G401 (cell line): ENCODE measurements around the gene LSP1. TPM values are rescaled to one million over a fixed set of nuclear protein-coding genes. Genes with fewer than 3 reads are reported as not detected.
"Not testable (repeated sequence)": the region's sequence is repeated elsewhere in the genome, so short reads cannot be mapped to it uniquely, and the experiment has no call there.

Experiments used
- DNase-seq: peaks from one replicate; pipeline ENCODE4 v3.0.0-alpha.2; 2015; ENCODE audit warnings: low spot score
- in situ Hi-C: cut with HindIII; loops from 2 replicates; pipeline ENCODE4 v1.10.0; 2016; ENCODE audit warnings: low sequenced_read_pairs, mixed read lengths
- total RNA-seq: library from RNA; depleted of rRNA; stranded (reverse); fragments of >200 nt; shearing (Covaris generic); gene quantifications from 2 replicates; pipeline ENCODE4 v1.2.3, GENCODE V29; 2014

Gene LSP1
- total RNA-seq, 1 experiment from 2014 or later = 0.20 TPM

GRCh38 chr11:1871531-1871930 is 18.6 kb downstream of the LSP1 start:
- in situ Hi-C loops = no loop called here
- no peak for DNase-seq

- no peak for DNase-seq
- in situ Hi-C loops = no loop called here
Measured at GRCh38 chr11:1872267-1872985, 19.5 kb downstream of the LSP1 start.

GRCh38 chr11:1873048-1873812 is 20.3 kb downstream of the LSP1 start:
- in situ Hi-C loops = no loop called here
- no peak for DNase-seq

DNA sequence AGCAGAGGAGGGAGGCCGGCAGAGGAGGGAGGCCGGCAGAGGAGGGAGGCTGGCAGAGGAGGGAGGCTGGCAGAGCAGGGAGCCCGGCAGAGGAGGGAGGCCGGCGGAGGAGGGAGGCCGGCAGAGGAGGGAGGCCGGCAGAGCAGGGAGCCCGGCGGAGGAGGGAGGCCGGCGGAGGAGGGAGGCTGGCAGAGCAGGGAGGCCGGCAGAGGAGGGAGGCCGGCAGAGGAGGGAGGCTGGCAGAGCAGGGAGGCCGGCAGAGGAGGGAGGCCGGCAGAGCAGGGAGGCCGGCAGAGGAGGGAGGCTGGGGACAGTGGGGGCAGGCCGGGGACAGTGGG is 20.9 kb downstream of the LSP1 start:
- DNase-seq, in situ Hi-C loops: not testable (repeated sequence)

- DNase-seq, in situ Hi-C loops: not testable (repeated sequence)
Measured at GRCh38 chr11:1874441-1875092, 21.7 kb downstream of the LSP1 start.

DNA sequence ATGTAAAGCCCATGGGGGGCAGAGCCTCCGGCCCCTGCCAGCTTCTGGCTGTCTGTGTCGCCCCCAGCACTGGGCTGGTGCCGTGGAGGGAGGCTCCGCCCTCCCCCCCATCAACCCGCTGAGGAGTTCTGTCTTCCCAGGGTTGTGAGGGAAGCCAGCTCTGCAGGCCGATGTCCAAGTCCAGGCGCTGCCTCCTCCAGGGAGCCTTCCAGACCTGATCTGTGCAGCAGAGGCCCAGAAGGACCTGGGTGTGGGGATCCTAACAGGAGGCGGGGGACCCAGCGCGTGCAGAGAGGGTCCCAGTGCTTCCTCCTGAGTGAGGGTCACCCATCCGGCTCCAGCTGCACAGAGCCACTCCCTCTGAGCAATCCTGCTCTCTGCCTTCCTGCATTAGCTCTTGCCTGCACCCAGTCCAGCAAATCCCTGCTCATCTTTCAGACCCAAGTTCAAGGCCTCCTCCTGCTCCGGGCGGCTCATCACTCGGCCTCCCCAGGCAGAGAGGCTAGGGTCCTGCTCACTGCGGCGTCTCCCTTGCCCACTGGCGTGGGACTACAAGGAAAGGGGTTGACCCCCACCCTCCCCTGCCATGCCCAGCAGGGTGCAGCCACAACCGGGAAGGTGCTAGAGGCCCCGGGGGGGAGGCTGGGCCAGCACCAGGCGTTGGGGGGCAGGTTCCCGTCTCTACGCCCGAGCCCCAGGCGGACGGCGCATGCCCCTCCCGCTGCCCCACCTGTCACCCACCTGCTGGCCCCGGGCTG is 22.4 kb downstream of the LSP1 start:
- in situ Hi-C loops = no loop called here
- no peak for DNase-seq

DNA sequence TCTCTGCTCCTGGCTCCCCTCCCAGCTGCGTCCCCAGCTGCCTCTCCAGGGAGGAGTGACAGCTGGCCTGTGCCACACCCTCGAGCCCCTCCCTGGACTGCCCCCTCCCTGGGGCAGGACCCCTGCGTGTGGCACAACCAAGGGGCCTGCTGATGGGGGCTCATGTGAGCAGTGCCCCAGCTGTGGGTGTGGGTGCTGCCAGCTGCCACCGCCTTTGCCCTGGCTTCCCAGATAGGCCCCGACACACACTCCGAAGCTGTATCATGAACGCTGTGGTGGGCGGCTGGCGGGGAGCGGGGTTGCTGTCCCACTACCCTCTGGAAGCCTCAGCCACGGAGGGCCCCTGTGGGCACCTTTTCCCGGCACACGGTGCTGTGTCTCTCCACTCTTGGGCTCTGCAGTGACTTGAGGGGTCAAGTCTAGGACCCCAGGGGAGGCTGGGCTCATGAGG is 23.0 kb downstream of the LSP1 start:
- in situ Hi-C loops, DNase-seq: not testable (repeated sequence)

- in situ Hi-C loops = no loop called here
- DNase-seq = no peak
Measured at GRCh38 chr11:1876361-1877063, 23.6 kb downstream of the LSP1 start.

GRCh38 chr11:1877211-1878136 is 24.6 kb downstream of the LSP1 start:
- in situ Hi-C loops = no loop called here
- no peak for DNase-seq

DNA sequence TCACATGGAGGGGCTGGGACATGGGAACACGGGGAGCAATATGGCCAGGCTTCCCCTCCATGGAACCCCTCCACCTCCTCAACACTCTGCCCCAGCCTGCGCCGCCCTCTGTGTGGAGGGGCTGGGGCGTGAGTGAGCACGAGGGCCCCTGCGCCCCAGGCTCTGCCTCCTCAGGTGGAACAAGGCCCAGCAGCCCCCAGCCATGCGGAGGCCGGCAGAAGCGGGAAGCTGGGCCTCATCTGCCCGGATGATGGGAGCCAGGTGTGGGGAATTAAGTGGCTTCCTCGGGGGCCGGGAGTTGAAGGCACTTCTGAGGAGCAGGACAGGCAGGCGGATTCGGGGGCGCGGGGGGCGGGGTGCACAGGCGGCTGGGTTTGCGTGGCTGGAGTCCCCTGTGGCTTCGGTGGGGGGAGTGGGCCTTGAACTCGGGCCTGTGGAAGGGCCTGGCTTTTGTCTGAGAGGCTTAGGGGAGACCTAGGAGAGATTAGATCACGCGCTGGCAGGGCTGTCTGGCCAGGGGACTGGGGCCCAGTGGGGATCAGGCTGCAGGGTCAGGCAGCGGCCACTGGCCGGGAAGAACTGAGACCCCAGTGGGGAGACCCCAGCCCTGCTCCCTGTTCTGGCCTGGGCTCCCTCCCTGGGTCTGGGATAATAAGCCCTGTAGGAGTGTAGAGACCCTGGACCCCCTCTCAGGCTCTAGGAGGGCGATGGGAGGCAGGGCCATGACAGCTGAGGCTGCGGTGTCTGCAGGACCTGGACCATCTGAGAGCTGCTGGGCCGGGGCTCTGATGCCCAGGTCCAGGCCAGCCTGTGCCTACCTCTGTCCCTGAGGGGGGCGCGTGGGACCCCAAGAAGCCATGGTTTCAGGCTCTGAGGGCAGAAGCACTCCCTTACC is 25.5 kb downstream of the LSP1 start:
- no peak for DNase-seq
- in situ Hi-C loops = no loop called here

DNA sequence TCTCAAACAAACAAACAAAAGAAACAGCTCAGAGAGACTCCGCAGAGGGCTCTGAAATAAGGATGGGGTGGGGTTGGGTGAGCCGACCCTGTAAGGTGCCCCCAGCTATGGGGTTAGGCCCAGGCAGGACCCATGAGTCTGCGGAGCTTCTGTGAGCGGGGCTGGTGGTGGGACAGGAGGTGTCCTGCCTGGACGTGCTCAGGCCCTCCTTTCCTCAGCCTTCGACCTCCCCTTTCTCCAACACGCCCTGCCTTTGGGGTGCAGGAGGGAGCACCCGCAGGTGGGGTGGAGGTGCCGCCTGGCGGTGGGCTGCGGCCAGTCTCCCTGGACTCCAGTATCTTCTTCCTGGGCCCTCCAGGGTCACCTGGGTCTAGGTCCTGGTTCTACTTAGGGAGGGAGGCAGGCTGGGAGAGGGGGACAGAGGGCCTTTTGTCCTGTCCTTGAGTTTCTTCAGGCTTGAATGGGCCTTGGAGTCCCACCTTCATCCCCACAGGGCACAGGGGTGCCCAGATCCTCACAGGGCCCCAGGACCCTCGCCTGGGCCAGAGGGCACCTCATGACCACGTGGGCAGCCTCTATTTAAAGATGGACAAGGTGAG is 26.6 kb downstream of the LSP1 start:
- in situ Hi-C loops = no loop called here
- no peak for DNase-seq

DNA sequence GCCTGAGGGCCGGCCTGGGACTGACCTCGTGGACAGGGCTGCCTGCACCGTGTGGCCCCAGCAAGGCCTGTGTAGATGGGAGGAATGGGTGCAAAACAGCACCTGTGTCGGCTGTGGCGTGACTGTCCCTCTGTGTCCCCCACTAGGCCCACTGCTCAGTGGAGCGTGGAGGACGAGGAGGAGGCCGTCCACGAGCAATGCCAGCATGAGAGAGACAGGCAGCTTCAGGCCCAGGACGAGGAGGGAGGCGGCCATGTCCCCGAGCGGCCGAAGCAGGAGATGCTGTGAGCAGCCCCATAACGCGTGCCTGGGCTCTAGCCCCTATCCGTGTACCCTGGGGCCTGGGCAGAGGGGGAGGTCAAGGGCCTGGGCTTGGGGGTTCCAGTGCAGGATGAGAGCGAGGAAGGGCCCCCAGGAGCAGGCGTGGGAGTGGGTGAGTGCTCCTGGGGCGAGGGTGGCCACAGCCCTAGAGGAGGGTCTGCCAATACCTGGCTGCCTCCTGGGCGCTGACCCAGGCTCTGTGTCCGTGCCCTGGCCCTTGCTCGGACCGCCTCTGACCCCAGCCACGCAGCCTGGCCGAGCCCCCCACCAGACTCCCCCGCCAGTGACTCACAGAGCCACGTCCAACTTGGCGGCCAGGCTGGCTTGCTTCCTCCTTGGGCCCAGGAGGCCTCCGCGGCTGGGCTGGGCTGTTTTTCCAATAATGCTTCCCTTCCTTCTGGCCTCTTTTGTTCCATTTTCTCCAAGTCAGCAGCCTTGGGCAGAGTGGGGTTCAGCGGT is 27.2 kb downstream of the LSP1 start:
- no peak for DNase-seq
- in situ Hi-C loops = no loop called here

DNA sequence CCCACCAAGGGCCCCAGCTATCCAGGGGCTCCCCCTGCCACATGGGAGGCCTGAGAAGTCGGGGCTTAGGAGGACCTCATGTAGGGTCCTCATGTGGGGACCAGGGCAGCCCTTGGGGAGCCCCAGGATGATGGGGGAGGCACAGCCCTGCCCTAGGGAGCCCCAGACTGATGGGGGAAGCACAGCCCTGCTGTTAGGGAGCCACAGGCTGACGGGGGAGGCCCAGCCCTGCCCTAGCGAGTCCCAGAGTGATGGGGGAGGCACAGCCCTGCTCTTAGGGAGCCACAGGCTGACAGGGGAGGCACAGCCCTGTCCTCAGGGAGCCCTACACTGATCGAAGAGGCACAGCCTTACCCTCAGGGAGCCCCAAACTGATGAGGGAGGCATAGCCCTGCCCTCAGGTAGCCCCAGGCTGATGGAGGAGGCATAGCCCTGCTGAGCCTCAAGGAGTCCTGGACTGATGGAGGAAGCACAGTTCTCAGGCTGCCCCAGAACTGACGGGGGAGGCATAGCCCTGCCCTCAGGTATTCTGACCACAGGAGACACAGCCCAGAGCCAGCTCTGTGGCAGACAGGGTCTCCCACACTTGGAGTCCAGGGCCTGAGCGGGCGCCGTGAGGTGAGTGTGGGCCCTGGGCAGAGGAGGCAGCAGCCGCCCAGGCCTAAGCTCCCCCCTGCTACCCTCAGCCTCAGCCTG is 28.0 kb downstream of the LSP1 start:
- in situ Hi-C loops = no loop called here
- DNase-seq = no peak

DNA sequence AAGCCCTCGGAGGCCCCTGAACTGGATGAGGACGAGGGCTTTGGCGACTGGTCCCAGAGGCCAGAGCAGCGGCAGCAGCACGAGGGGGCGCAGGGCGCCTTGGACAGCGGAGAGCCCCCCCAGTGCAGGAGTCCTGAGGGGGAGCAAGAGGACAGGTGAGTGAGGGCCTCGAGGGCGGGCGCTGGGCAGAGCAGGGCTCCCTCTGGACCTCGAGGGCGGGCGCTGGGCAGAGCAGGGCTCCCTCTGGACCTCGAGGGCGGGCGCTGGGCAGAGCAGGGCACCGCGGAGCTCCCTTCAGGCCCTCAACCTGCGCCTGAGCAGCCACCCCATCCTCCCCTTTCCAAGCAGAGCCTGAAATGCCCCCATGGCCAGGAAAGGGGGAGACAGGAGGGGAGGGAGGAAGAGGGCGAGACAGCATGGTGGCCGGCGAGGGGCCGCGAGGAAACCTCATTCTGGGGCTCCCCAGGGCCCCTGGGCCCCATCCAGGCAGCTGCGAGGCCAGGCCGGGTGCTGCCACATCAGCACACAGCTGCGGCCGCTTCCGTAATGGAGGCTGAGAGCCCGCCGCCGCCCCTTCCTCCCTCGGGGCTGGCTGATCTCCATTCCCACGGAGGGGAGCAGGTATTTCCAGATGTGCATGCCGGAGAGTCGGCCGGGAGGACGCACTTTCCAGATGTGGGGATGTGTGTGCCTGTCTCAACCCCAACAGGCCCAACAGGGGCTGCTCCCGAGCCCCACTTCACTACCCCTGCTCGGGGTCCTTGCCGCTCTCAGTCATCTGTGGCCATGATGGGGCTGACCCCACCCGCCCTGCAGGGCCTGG is 28.8 kb downstream of the LSP1 start:
- in situ Hi-C loops = no loop called here
- DNase-seq = no peak
